Spleen (tissue), 7 donors: ENCODE measurements around the gene IGF2BP1.

Experiments
- POLR2A ChIP-seq, 3 donors: fragments of 450-650 bp; IDR thresholded peaks; one replicate each; pipeline ENCODE4 v1.5.1; 2017; ENCODE audit warnings: antibody characterized with exemption in 3 of 3, mild to moderate bottlenecking in 1 of 3
- TF ChIP-seq, protein P1 (sequence below), 11 experiments: fragments of 200-600 bp in 7 of 11; fragments of 450-650 bp in 4 of 11; sonication (generic) in 4 of 11; IDR thresholded peaks in 8 of 11; conservative IDR thresholded peaks in 3 of 11; 1 replicate in 7 of 11; 2 replicates in 4 of 11; pipeline versions ENCODE4 v1.4.0 to v1.8.0; 2016 to 2021; ENCODE audit warnings: antibody characterized with exemption in 11 of 11, inconsistent platforms in 4 of 11, mild to moderate bottlenecking in 1 of 11
- donor health status: DM: no; HTN: no; CAD: no; lungs with moderate emphysema.
- donor health status: DM: no; HTN: no; CAD: no.
- donor health status: DM: no; HTN: no; CAD: no.

DNA sequence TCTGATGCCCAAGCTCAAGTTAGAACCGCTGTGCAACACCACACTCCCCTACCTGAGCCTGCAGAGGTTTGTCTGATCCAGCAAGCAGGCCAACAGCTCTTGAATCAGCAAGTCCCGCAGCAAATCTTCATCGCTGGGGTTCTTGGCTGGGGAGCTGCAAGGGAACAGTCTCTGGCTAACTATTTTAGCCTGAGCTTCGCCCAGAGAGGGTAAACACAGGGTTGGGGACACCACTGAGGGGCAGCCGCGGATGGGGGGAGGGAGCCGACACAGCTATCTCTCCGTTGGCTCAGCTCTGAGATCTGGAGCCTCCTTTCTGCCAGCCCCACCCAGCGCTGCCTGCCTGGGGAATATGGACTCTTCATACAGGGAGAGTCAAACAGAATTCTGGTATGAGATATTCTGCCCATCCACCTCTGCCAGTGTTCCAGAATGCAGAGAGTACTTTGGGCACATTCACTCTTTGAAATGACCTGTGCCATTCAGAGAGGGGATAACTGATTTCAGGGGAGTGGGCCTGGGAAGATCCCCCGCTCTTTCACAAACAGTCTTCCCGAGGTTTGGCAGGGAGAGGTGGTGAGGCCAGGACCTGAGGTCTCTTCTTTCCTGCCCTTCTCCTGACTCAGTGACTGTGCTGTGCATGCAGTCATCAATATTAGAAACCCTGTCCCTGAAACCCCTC is 36.2 kb upstream of the IGF2BP1 start:
- TF ChIP-seq, protein P1, sequence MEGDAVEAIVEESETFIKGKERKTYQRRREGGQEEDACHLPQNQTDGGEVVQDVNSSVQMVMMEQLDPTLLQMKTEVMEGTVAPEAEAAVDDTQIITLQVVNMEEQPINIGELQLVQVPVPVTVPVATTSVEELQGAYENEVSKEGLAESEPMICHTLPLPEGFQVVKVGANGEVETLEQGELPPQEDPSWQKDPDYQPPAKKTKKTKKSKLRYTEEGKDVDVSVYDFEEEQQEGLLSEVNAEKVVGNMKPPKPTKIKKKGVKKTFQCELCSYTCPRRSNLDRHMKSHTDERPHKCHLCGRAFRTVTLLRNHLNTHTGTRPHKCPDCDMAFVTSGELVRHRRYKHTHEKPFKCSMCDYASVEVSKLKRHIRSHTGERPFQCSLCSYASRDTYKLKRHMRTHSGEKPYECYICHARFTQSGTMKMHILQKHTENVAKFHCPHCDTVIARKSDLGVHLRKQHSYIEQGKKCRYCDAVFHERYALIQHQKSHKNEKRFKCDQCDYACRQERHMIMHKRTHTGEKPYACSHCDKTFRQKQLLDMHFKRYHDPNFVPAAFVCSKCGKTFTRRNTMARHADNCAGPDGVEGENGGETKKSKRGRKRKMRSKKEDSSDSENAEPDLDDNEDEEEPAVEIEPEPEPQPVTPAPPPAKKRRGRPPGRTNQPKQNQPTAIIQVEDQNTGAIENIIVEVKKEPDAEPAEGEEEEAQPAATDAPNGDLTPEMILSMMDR (IDR thresholded peaks at IDR 0.05 in 8 of 11, conservative IDR thresholded peaks at IDR 0.05 in 3 of 11), result no peak
- TF ChIP-seq POLR2A (IDR thresholded peaks at IDR 0.05), result no peak
